GM12878 (cell line): ENCODE measurements around the gene ALG1L2. TPM values are rescaled to one million over a fixed set of nuclear protein-coding genes. Genes with fewer than 3 reads are reported as not detected.

Experiments
- ATAC-seq: fragments of 200-7000 bp; cut with Tn5 transposase; 3 replicates; pipeline ENCODE4 v1.9.1; 2020; ENCODE audit warnings: mild to moderate bottlenecking, moderate library complexity
- BruUV-seq: library from RNA; stranded (reverse); fragments of 400-500 nt; replicated peaks from 2 replicates; lab custom pipeline; 2021; lab: Mats Ljungman, UMichigan
- CTCF ChIA-PET: fragments of 300-600 bp; sonication (Branson Sonifier 250); formaldehyde crosslinking; extraction: SDS; loops from one replicate; lab custom pipeline; 2021; ENCODE audit warnings: inconsistent platforms; lab: Yijun Ruan, JAX
- POLR2A ChIA-PET: fragments of 350-600 bp; formaldehyde crosslinking; extraction: SDS; loops from one replicate; lab custom pipeline; 2021; ENCODE audit warnings: inconsistent platforms; lab: Charles Lee
- RAD21 ChIA-PET: fragments of 300-600 bp; sonication (Branson Sonifier 250); formaldehyde crosslinking; loops from one replicate; lab custom pipeline; 2023; ENCODE audit warnings: antibody characterized with exemption; ENCODE audit not compliant: unreplicated experiment; lab: Charles Lee
- SMC1A ChIA-PET: fragments of 300-600 bp; sonication (Branson Sonifier 250); formaldehyde crosslinking; loops from one replicate; lab custom pipeline; 2023; ENCODE audit not compliant: unreplicated experiment, uncharacterized antibody; lab: Charles Lee
- DNase-seq: peaks from one replicate; pipeline ENCODE4 v3.0.0-alpha.2; 2011; ENCODE audit warnings: low read depth, low spot score
- FAIRE-seq: peaks from 3 replicates; lab custom pipeline; 2011; peaks lifted over from hg19 to GRCh38; lab: Jason Lieb, UNC
- H2AFZ ChIP-seq: 2 replicates; pipeline ENCODE4 v1.6.0; 2011; ENCODE audit warnings: low read depth, low read length, control low read depth; ENCODE audit not compliant: control insufficient read depth
- H3K27ac ChIP-seq: 2 replicates; pipeline ENCODE4 v1.5.1; 2011; ENCODE audit warnings: control low read depth; ENCODE audit not compliant: control insufficient read depth, insufficient read depth
- H3K27me3 ChIP-seq, 2 experiments: replicated peaks in 1 of 2; 2 replicates each; pipeline versions ENCODE4 v1.6.0 to v1.6.1; 2011; ENCODE audit warnings: low read length in 1 of 2; ENCODE audit not compliant: control insufficient read depth in 2 of 2, insufficient read depth in 2 of 2
- H3K36me3 ChIP-seq, 2 experiments: 2 replicates each; pipeline ENCODE4 v1.5.1; 2011; ENCODE audit warnings: low read length in 1 of 2; ENCODE audit not compliant: control insufficient read depth in 2 of 2, insufficient read depth in 2 of 2
- H3K4me1 ChIP-seq: 2 replicates; pipeline ENCODE4 v1.6.1; 2011; ENCODE audit warnings: mild to moderate bottlenecking, low read length, moderate library complexity, mixed read lengths; ENCODE audit not compliant: control insufficient read depth, insufficient read depth
- H3K4me2 ChIP-seq: 2 replicates; pipeline ENCODE4 v1.6.0; 2011; ENCODE audit warnings: control low read depth; ENCODE audit not compliant: control insufficient read depth, insufficient read depth
- H3K4me3 ChIP-seq: fragments of 200-600 bp; sonication (generic); 2 replicates; pipeline ENCODE4 v1.5.1; 2016
- H3K79me2 ChIP-seq: 2 replicates; pipeline ENCODE4 v1.6.0; 2011; ENCODE audit warnings: low read length; ENCODE audit not compliant: control insufficient read depth, insufficient read depth
- H3K9ac ChIP-seq: 2 replicates; pipeline ENCODE4 v1.8.0; 2011; ENCODE audit warnings: low read length, control low read depth, mixed read lengths; ENCODE audit not compliant: control insufficient read depth, insufficient read depth
- H3K9me3 ChIP-seq: replicated peaks from 3 replicates; pipeline ENCODE4 v1.5.1; 2011; ENCODE audit warnings: mild to moderate bottlenecking, low read length; ENCODE audit not compliant: control insufficient read depth, insufficient read depth
- H4K20me1 ChIP-seq: 2 replicates; pipeline ENCODE4 v1.6.0; 2011; ENCODE audit not compliant: control insufficient read depth, insufficient read depth
- ATF2 ChIP-seq: IDR thresholded peaks from 2 replicates; pipeline ENCODE4 v1.6.1; 2012; ENCODE audit warnings: low read length, inconsistent platforms
- ATF7 ChIP-seq: fragments of 450-650 bp; IDR thresholded peaks from 2 replicates; pipeline ENCODE4 v1.6.1; 2016; ENCODE audit warnings: low read depth, mild to moderate bottlenecking
- BACH1 ChIP-seq: fragments of 450-650 bp; IDR thresholded peaks from 2 replicates; pipeline ENCODE4 v1.6.1; 2017; ENCODE audit warnings: mild to moderate bottlenecking, borderline replicate concordance
- CBFB ChIP-seq: IDR thresholded peaks from 2 replicates; pipeline ENCODE4 v1.6.1; 2016; ENCODE audit warnings: antibody characterized with exemption, low read depth
- DPF2 ChIP-seq: fragments of 450-650 bp; IDR thresholded peaks from 2 replicates; pipeline ENCODE4 v1.6.1; 2017; ENCODE audit warnings: mild to moderate bottlenecking
- FOS ChIP-seq: IDR thresholded peaks from 3 replicates; pipeline ENCODE4 v1.6.1; 2011; ENCODE audit warnings: borderline replicate concordance; ENCODE audit not compliant: insufficient read length; ENCODE audit errors: extremely low read depth
- GATAD2B ChIP-seq: fragments of 450-650 bp; conservative IDR thresholded peaks from 2 replicates; pipeline ENCODE4 v1.6.1; 2017; ENCODE audit warnings: low read depth, mild to moderate bottlenecking, moderate library complexity
- HCFC1 ChIP-seq: fragments of 150-350 bp; IDR thresholded peaks from 2 replicates; pipeline ENCODE4 v1.6.1; 2014; ENCODE audit warnings: low read length
- IKZF2 ChIP-seq, 2 experiments: fragments of 450-650 bp; IDR thresholded peaks; 2 replicates each; pipeline ENCODE4 v1.6.1; 2017; ENCODE audit warnings: mild to moderate bottlenecking in 2 of 2, moderate library complexity in 2 of 2
- MTA2 ChIP-seq: fragments of 450-650 bp; IDR thresholded peaks from 2 replicates; pipeline ENCODE4 v1.6.1; 2016; ENCODE audit warnings: low read depth, mild to moderate bottlenecking, moderate library complexity
- NBN ChIP-seq: fragments of 450-650 bp; IDR thresholded peaks from 2 replicates; pipeline ENCODE4 v1.6.1; 2016
- NRF1 ChIP-seq: conservative IDR thresholded peaks from 2 replicates; pipeline ENCODE4 v1.6.1; 2011; ENCODE audit warnings: mild to moderate bottlenecking, low read depth, low read length, improper control_type of control experiment
- RUNX3 ChIP-seq: IDR thresholded peaks from 2 replicates; pipeline ENCODE4 v1.6.1; 2012; ENCODE audit warnings: low read length, inconsistent platforms
- SP1 ChIP-seq: IDR thresholded peaks from one replicate; pipeline ENCODE4 v1.6.1; 2011; ENCODE audit warnings: low read depth, low read length
- SPI1 ChIP-seq: IDR thresholded peaks from 2 replicates; pipeline ENCODE4 v1.6.1; 2011; ENCODE audit warnings: low read depth, mild to moderate bottlenecking, low read length, moderate library complexity, borderline replicate concordance; ENCODE audit not compliant: insufficient read depth
- ZBED1 ChIP-seq: IDR thresholded peaks from 2 replicates; pipeline ENCODE4 v1.6.1; 2016; ENCODE audit warnings: borderline replicate concordance
- ZBTB4 ChIP-seq: fragments of 450-650 bp; formaldehyde crosslinking; IDR thresholded peaks from 2 replicates; pipeline ENCODE4 v1.4.0; 2022; ENCODE audit warnings: mild to moderate bottlenecking, moderate library complexity
- WGBS: methylation state at CpG from one replicate; pipeline ENCODE4 v1.1.6; 2016; ENCODE audit warnings: low lambda C conversion rate; ENCODE audit not compliant: insufficient replicate concordance, insufficient coverage; ENCODE audit errors: missing lambda C conversion rate; 5-methylcytosine and 5-hydroxymethylcytosine counted together
- in situ Hi-C: fragments of 300-500 bp; cut with MboI; formaldehyde crosslinking; loops from 9 replicates; pipeline ENCODE4 v1.14.3; 2018; ENCODE audit warnings: mixed read lengths
- intact Hi-C: fragments of 100-400 bp; cut with micrococcal nuclease; formaldehyde crosslinking; loops from one replicate; pipeline ENCODE4 v1.14.2; 2022; ENCODE audit not compliant: unreplicated experiment
- polyA plus RNA-seq, 11 experiments: library from polyadenylated mRNA; depleted of rRNA in 4 of 11; unstranded in 6 of 11; stranded (reverse) in 5 of 11; fragments of >200 nt; fragmentation: Nextera tagmentation in 4 of 11; fragmentation: Illumina TruSeq in 1 of 11; extraction: Ambion mirVana in 4 of 11; extraction: Trizol in 1 of 11; gene quantifications; 1 replicate in 1 of 11; 2 replicates in 10 of 11; pipeline versions ENCODE4 v1.2.1 to v1.2.3, GENCODE V29; 2011 to 2016; ENCODE audit warnings: inconsistent platforms in 2 of 11, missing spikeins in 2 of 11, low read depth in 1 of 11
- total RNA-seq, 4 experiments: library from RNA; depleted of rRNA in 3 of 4; stranded (reverse); fragments of >200 nt in 3 of 4; fragmentation: Illumina TruSeq in 1 of 4; extraction: Trizol in 1 of 4; gene quantifications; 2 replicates each; pipeline versions ENCODE4 v1.2.1 to v1.2.3, GENCODE V29; 2013 to 2021
- TF ChIP-seq, protein P1 (sequence below): fragments of 150-350 bp; IDR thresholded peaks from 2 replicates; pipeline ENCODE4 v1.6.1; 2014; ENCODE audit warnings: mild to moderate bottlenecking, low read depth, low read length

Gene ALG1L2
- total and polyA plus RNA-seq, 10 of the 15 experiments (the other 5 are each of a cell fraction or from before 2014, with no cell fraction given) = 0.09 to 0.31 (median 0.16) TPM; not detected in 6

DNA sequence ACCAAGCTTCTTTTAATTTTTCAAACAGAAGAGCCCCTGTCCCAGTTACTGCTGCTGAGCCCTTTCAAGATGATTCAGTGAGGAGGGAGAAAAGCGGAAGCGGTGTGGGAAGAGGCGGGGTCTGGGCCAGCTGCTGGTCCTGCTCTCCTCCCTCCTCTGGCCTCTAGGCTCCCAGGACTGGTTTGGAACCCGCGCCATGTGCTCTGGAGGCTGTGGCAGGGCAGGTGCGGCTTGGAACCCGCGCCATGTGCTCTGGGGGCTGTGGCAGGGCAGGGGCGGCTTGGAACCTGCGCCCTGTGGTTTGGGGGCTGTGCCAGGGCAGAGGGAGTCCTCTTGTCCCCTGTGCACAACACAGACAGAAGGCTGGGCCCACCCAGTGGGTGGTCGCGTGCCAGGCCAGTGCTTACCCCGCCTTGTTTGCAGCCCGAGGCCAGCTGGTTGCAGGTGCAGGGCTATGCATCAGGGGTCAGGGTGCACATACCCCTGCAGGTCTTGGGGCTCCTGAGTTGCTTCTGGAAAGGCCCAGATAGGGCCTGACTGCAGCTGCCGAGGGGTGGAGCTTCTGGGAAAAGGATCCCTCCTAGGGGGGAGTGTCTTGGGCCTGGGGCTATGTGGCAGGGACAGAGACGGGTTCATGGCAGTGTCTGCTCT, 12.2 kb downstream of the ALG1L2 start:
- BruUV-seq = no TSS peak
- Histone ChIP-seq H3K4me3 (peak overlapping the region; percentile 18; the same call in 1 of the 2 replicates), H3K9me3 (no peaks in the 10 kb centered on the region), H3K4me2 (peak overlapping the region; percentile 84), H3K79me2 (no peaks in the 10 kb centered on the region), H3K27ac (peak overlapping the region; percentile 83), H2AFZ (peak overlapping the region; percentile 59), H3K9ac (no peak overlapping the region; the same call in 1 of the 2 replicates), H3K4me1 (peaks cover 20% of the 10 kb centered on the region), H4K20me1 (no peaks in the 10 kb centered on the region), H3K36me3 (no peaks in the 10 kb centered on the region), H3K27me3 (no peaks in the 10 kb centered on the region)
- DNase-seq (peak; percentile 60), FAIRE-seq (peak; percentile 52), ATAC-seq (peak; percentile 56)
- ChIA-PET CTCF (interaction anchor here (0.8 to 4.6 kb wide), 5 partner anchors 12 to 182 kb away, joined by 3 to 26 read pairs (median 3); no protein-coding TSS in a partner anchor), POLR2A (interaction anchor here (0.8 to 1.6 kb wide), 2 partner anchors 18 to 421 kb away, joined by 3 to 6 read pairs; no protein-coding TSS in a partner anchor), RAD21 (interaction anchor here (1.1 to 1.6 kb wide), 2 partner anchors 51 to 152 kb away, joined by 4 to 6 read pairs; no protein-coding TSS in a partner anchor), SMC1A (interaction anchor here (2.1 kb wide), 1 partner anchor 151 kb away, joined by 7 read pairs; no protein-coding TSS in a partner anchor)
- in situ Hi-C loops = no loop called here
- intact Hi-C loops = loop anchor here (2.0 to 10.0 kb wide), 3 partner anchors 17 to 439 kb away; partner anchors contain the start of gene TMCC1
- WGBS = 0% methylated on average over 16 of the region's 16 CpGs
- TF ChIP-seq NBN (no peak), ZBTB4 (CRISPR knock-in tag) (no peak), ATF2 (no peak), CBFB (no peak), RUNX3 (peak; percentile 63), FOS (no peak), ATF7 (no peak), ZBED1 (no peak), IKZF2 (IDR thresholded peaks at IDR 0.05) (peak; percentile 17 to 24; a peak in 2 of 4 replicates), SPI1 (peak; percentile 92), GATAD2B (0 out of 2 replicates have a peak, but pooled peaks have one; percentile 54), DPF2 (peak; percentile 60; the same call in 1 of the 2 replicates), NRF1 (no peak), HCFC1 (no peak), BACH1 (no peak), MTA2 (0 out of 2 replicates have a peak, but pooled peaks have one; percentile 17), SP1 (no peak)
- TF ChIP-seq, protein P1, sequence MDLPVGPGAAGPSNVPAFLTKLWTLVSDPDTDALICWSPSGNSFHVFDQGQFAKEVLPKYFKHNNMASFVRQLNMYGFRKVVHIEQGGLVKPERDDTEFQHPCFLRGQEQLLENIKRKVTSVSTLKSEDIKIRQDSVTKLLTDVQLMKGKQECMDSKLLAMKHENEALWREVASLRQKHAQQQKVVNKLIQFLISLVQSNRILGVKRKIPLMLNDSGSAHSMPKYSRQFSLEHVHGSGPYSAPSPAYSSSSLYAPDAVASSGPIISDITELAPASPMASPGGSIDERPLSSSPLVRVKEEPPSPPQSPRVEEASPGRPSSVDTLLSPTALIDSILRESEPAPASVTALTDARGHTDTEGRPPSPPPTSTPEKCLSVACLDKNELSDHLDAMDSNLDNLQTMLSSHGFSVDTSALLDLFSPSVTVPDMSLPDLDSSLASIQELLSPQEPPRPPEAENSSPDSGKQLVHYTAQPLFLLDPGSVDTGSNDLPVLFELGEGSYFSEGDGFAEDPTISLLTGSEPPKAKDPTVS = peak; percentile 19; the same call in 1 of the 2 replicates
